ENCODE results near the gene GREM1. TPM values are rescaled to one million over a fixed set of nuclear protein-coding genes. Genes with fewer than 3 reads are reported as not detected.

GREM1 gene
- total RNA-seq, 1 experiment from 2014 or later = 0.66 TPM

GRCh38 chr15:32778391-32779176 lies 60.8 kb downstream of the GREM1 start:
- H3K27me3 ChIP-seq (ENCODE audit: insufficient read depth, low read length) = no peaks in the 10 kb centered on the region
- intact Hi-C loops (cut with micrococcal nuclease) = no loop called here
- ATAC-seq (no peak), DNase-seq (ENCODE audit: low read depth, low spot score) (no peak)
- no peak overlapping the region for H2AFZ ChIP-seq (ENCODE audit: low read depth, low read length, poor library complexity, severe bottlenecking)
- H4K20me1 ChIP-seq (ENCODE audit: insufficient read depth) = no peaks in the 10 kb centered on the region
- H3K36me3 ChIP-seq (ENCODE audit: control insufficient read depth in 1 of 2, insufficient read depth in 2 of 2, low read length in 2 of 2) = no peaks in the 10 kb centered on the region
- no peaks in the 10 kb centered on the region for H3K79me2 ChIP-seq (ENCODE audit: insufficient read depth, low read length)
- H3K9me3 ChIP-seq (ENCODE audit: control insufficient read depth in 1 of 2, insufficient read depth in 1 of 2, low read depth in 1 of 2, low read length in 2 of 2) = no peaks in the 10 kb centered on the region
- H3K4me2 ChIP-seq (ENCODE audit: low read length) = no peak overlapping the region
- H3K4me1 ChIP-seq (ENCODE audit: control insufficient read depth in 1 of 2, insufficient read depth in 2 of 2, low read length in 2 of 2) = peaks cover 0 to 11% of the 10 kb centered on the region in 2 experiments; a peak in 1 of 4 replicates
- ChIA-PET POLR2A (no interaction called here), RAD21 (ENCODE audit: low non-redundant PET in 1 of 2, low total read pairs in 2 of 2, uncharacterized antibody in 2 of 2, unreplicated experiment in 2 of 2) (no interaction called here), CTCF (no interaction called here)
- BruUV-seq (replicated peaks) = no TSS peak
- TF ChIP-seq SIN3A (IDR thresholded peaks at IDR 0.05; ENCODE audit: low read depth) = no peak
- no peak for TF ChIP-seq REST (IDR thresholded peaks at IDR 0.05; ENCODE audit: low read depth)
- no peak for TF ChIP-seq POLR2A (IDR thresholded peaks at IDR 0.05; ENCODE audit: borderline replicate concordance, extremely low read depth, insufficient read depth, insufficient read length)
- no peak for TF ChIP-seq YY1 (IDR thresholded peaks at IDR 0.05; ENCODE audit: extremely low read depth, insufficient replicate concordance, low read depth, low read length)
- TF ChIP-seq ZFX (IDR thresholded peaks at IDR 0.05) = no peak
- no peak for TF ChIP-seq FOSL1 (IDR thresholded peaks at IDR 0.05; ENCODE audit: low read depth)
- TF ChIP-seq EZH2 (IDR thresholded peaks at IDR 0.05) = no peak
- no peak for TF ChIP-seq ZBTB33 (IDR thresholded peaks at IDR 0.05; ENCODE audit: extremely low read depth, insufficient replicate concordance, low read length)
- TF ChIP-seq ZNF274 (IDR thresholded peaks at IDR 0.05; ENCODE audit: low read depth, low read length) = no peak
- TF ChIP-seq ATF3 (IDR thresholded peaks at IDR 0.05) = no peak
- no peak for TF ChIP-seq POLR2AphosphoS5 (IDR thresholded peaks at IDR 0.05; ENCODE audit: low read depth, low read length)
- no peak for TF ChIP-seq JUND (IDR thresholded peaks at IDR 0.05)
- H3K9me2 ChIP-seq (ENCODE audit: insufficient read depth) = no peaks in the 10 kb centered on the region
- H3K9ac ChIP-seq (ENCODE audit: low read length) = no peak overlapping the region
- H3K4me3 ChIP-seq (replicated peaks in 1 of 2; ENCODE audit: low read depth in 1 of 2, low read length in 2 of 2) = no peak overlapping the region
- H3K27ac ChIP-seq (ENCODE audit: low read depth, low read length) = no peak overlapping the region

All from HCT116 (cell line).